Panc1 (cell line): ENCODE measurements around the gene FTCDNL1. TPM values are rescaled to one million over a fixed set of nuclear protein-coding genes. Genes with fewer than 3 reads are reported as not detected.

Source experiments
- ATAC-seq: fragments of 200-7000 bp; cut with Tn5 transposase; 2 replicates; pipeline ENCODE4 v1.9.1; 2020; ENCODE audit warnings: mild to moderate bottlenecking, moderate library complexity
- BruUV-seq: library from RNA; stranded (reverse); fragments of 400-500 nt; replicated peaks from 2 replicates; lab custom pipeline; 2021; lab: Mats Ljungman, UMichigan
- CTCF ChIA-PET: fragments of 300-600 bp; sonication (Branson Sonifier 250); formaldehyde crosslinking; loops from one replicate; lab custom pipeline; 2022; ENCODE audit warnings: antibody characterized with exemption; lab: Charles Lee
- POLR2A ChIA-PET: fragments of 300-600 bp; sonication (Branson Sonifier 250); formaldehyde crosslinking; loops from one replicate; lab custom pipeline; 2022; ENCODE audit warnings: antibody characterized with exemption; lab: Charles Lee
- DNase-seq: peaks from one replicate; pipeline ENCODE4 v3.0.0-alpha.2; 2010; ENCODE audit warnings: low read depth, low spot score
- H3K27ac ChIP-seq: 2 replicates; pipeline ENCODE4 v1.5.1; 2011; ENCODE audit warnings: mild to moderate bottlenecking, low read length, inconsistent platforms
- H3K27me3 ChIP-seq: fragments of 200-500 bp; sonication (Bioruptor generic); 2 replicates; pipeline ENCODE4 v1.6.0; 2014; ENCODE audit warnings: low read length, inconsistent platforms; ENCODE audit not compliant: control insufficient read depth, insufficient read depth
- H3K36me3 ChIP-seq: fragments of 200-500 bp; sonication (Bioruptor generic); 2 replicates; pipeline ENCODE4 v1.5.1; 2014; ENCODE audit warnings: inconsistent platforms, mild to moderate bottlenecking, low read length, moderate library complexity; ENCODE audit not compliant: control insufficient read depth, insufficient read depth
- H3K4me1 ChIP-seq: 2 replicates; pipeline ENCODE4 v1.5.1; 2011; ENCODE audit warnings: inconsistent platforms, mild to moderate bottlenecking, low read length, moderate library complexity; ENCODE audit not compliant: control insufficient read depth, insufficient read depth
- H3K4me3 ChIP-seq, 2 experiments: 2 replicates each; pipeline ENCODE4 v1.5.1; 2011 to 2012; ENCODE audit warnings: low read depth in 2 of 2, low read length in 2 of 2, mild to moderate bottlenecking in 2 of 2, inconsistent platforms in 1 of 2, moderate library complexity in 1 of 2
- H3K9me3 ChIP-seq: fragments of 200-500 bp; sonication (Bioruptor generic); 2 replicates; pipeline ENCODE4 v1.5.1; 2014; ENCODE audit warnings: low read depth, mild to moderate bottlenecking, inconsistent platforms, low read length, moderate library complexity; ENCODE audit not compliant: control insufficient read depth, insufficient read depth
- CTCF ChIP-seq: fragments of 450-650 bp; IDR thresholded peaks from 2 replicates; pipeline ENCODE4 v1.5.1; 2017; ENCODE audit warnings: mild to moderate bottlenecking
- POLR2AphosphoS5 ChIP-seq: IDR thresholded peaks from 2 replicates; pipeline ENCODE4 v1.6.1; 2012; ENCODE audit warnings: mild to moderate bottlenecking, low read depth, low read length, moderate library complexity
- REST ChIP-seq, 2 experiments: IDR thresholded peaks; 2 replicates each; pipeline ENCODE4 v1.6.1; 2011 to 2012; ENCODE audit warnings: low read depth in 2 of 2, control low read depth in 1 of 2, low read length in 1 of 2, mild to moderate bottlenecking in 1 of 2, moderate library complexity in 1 of 2; ENCODE audit not compliant: insufficient read depth in 1 of 2
- SIN3A ChIP-seq: IDR thresholded peaks from 2 replicates; pipeline ENCODE4 v1.6.1; 2012; ENCODE audit warnings: low read depth, mild to moderate bottlenecking, low read length, moderate library complexity, borderline replicate concordance; ENCODE audit not compliant: insufficient read depth
- TCF7L2 ChIP-seq: IDR thresholded peaks from 2 replicates; pipeline ENCODE4 v1.6.1; 2011; ENCODE audit warnings: mild to moderate bottlenecking, low read depth, low read length, inconsistent platforms
- in situ Hi-C: cut with HindIII; loops from 2 replicates; pipeline ENCODE4 v1.10.0; 2016; ENCODE audit warnings: low sequenced_read_pairs, low pct_unique_long_range_greater_than_20kb
- intact Hi-C: fragments of 100-400 bp; cut with micrococcal nuclease; formaldehyde crosslinking; loops from one replicate; pipeline ENCODE4 v1.10.0; 2022; ENCODE audit not compliant: unreplicated experiment
- total RNA-seq: library from RNA; stranded (reverse); gene quantifications from one replicate; pipeline ENCODE4 v1.2.1, GENCODE V29; 2021; ENCODE audit not compliant: unreplicated experiment

FTCDNL1 gene
- total RNA-seq, 1 experiment from 2014 or later: 2.8 TPM

- POLR2A ChIA-PET: no interaction called here
- TF ChIP-seq SIN3A: no peak
- TF ChIP-seq REST (IDR thresholded peaks at IDR 0.05; ENCODE audit: insufficient read depth in 1 of 2, low read depth in 2 of 2, low read length in 1 of 2): no peak
- no peak for TF ChIP-seq CTCF
- no peak for TF ChIP-seq POLR2AphosphoS5
- TF ChIP-seq TCF7L2: no peak
- H3K4me3 ChIP-seq: no peak overlapping the region
- intact Hi-C loops: no loop called here
- no peaks in the 10 kb centered on the region; the same call in 1 of the 2 replicates for H3K27me3 ChIP-seq
- DNase-seq: no peak
- H3K4me1 ChIP-seq: no peaks in the 10 kb centered on the region
- ATAC-seq: no peak
- H3K27ac ChIP-seq: no peak overlapping the region
- in situ Hi-C loops: no loop called here
- no TSS peak for BruUV-seq
- CTCF ChIA-PET: no interaction called here
- H3K9me3 ChIP-seq: peaks cover 3% of the 10 kb centered on the region; the same call in 1 of the 2 replicates
- no peaks in the 10 kb centered on the region for H3K36me3 ChIP-seq
Observed at GRCh38 chr2:199869653-199870052, 18.7 kb upstream of the FTCDNL1 start.

GRCh38 chr2:199869227-199869541 is 18.2 kb upstream of the FTCDNL1 start:
- ChIA-PET CTCF (no interaction called here), POLR2A (no interaction called here)
- DNase-seq: no peak
- in situ Hi-C loops: no loop called here
- Histone ChIP-seq H3K36me3 (no peaks in the 10 kb centered on the region), H3K27ac (no peak overlapping the region), H3K4me1 (no peaks in the 10 kb centered on the region), H3K27me3 (no peaks in the 10 kb centered on the region; the same call in 1 of the 2 replicates), H3K9me3 (no peaks in the 10 kb centered on the region; the same call in 1 of the 2 replicates), H3K4me3 (no peak overlapping the region)
- no peak for ATAC-seq
- BruUV-seq: no TSS peak
- TF ChIP-seq REST (IDR thresholded peaks at IDR 0.05; ENCODE audit: insufficient read depth in 1 of 2, low read depth in 2 of 2, low read length in 1 of 2): no peak
- TF ChIP-seq CTCF: no peak
- no peak for TF ChIP-seq TCF7L2
- no peak for TF ChIP-seq POLR2AphosphoS5
- intact Hi-C loops: no loop called here
